ENCODE data around the gene IL33.

The IL33 gene

DNA sequence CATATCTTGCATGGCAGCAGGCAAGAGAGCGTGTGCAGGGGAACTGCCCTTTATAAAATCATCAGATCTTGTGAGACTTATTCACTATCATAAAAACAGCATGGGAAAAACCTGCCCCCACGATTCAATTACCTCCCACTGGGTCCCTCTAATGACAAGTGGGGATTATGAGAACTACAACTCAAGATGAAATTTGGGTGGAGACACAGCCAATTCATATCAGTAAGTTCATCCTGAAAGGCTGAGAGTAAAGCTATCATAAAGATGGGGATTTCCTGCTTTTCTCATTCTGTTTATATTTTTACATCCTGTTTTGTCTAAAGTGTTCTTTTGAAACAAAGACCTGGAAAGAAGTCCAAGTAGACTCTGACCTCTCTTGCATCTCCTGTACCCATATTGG lies 28.9 kb upstream of the IL33 start:
- in situ Hi-C loops (cut with MboI; ENCODE audit: low sequenced_read_pairs, unreplicated experiment), result no loop called here
- TF ChIP-seq CTCF (IDR thresholded peaks at IDR 0.05; ENCODE audit: borderline replicate concordance, control extremely low read depth, extremely low read depth, insufficient read depth, missing control alignments), result no peak
- DNase-seq (ENCODE audit: low spot score), result no peak

- in situ Hi-C loops (cut with MboI; ENCODE audit: low sequenced_read_pairs, unreplicated experiment), result no loop called here
- no peak for TF ChIP-seq CTCF (IDR thresholded peaks at IDR 0.05; ENCODE audit: borderline replicate concordance, control extremely low read depth, extremely low read depth, insufficient read depth, missing control alignments)
- no peak for DNase-seq (ENCODE audit: low spot score)
Observed at GRCh38 chr9:6187272-6187671, 28.3 kb upstream of the IL33 start.

DNA sequence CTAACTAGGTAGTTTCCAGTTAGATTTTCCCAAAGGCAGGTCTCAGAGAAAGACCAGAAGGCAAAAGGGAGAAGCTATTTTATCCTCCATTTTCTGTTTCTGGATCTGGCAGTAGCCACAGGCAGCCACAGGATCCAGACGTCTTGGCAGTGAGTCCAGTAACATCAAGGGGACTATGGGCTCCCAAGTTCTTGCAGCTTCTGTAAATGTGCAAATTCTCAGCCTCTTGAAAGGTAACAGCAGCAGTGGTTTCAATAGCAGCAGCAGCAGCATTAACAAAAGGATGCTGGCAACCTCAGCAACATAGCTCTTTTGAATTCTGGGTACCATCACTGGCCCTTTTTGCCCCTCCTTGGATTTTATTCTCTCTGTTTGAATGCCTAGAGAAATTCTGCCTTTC lies 27.1 kb upstream of the IL33 start:
- TF ChIP-seq CTCF (IDR thresholded peaks at IDR 0.05; ENCODE audit: borderline replicate concordance, control extremely low read depth, extremely low read depth, insufficient read depth, missing control alignments), result no peak
- DNase-seq (ENCODE audit: low spot score), result no peak
- in situ Hi-C loops (cut with MboI; ENCODE audit: low sequenced_read_pairs, unreplicated experiment), result no loop called here

GRCh38 chr9:6188906-6189305 lies 26.7 kb upstream of the IL33 start:
- TF ChIP-seq CTCF (IDR thresholded peaks at IDR 0.05; ENCODE audit: borderline replicate concordance, control extremely low read depth, extremely low read depth, insufficient read depth, missing control alignments), result no peak
- in situ Hi-C loops (cut with MboI; ENCODE audit: low sequenced_read_pairs, unreplicated experiment), result no loop called here
- no peak for DNase-seq (ENCODE audit: low spot score)

DNA sequence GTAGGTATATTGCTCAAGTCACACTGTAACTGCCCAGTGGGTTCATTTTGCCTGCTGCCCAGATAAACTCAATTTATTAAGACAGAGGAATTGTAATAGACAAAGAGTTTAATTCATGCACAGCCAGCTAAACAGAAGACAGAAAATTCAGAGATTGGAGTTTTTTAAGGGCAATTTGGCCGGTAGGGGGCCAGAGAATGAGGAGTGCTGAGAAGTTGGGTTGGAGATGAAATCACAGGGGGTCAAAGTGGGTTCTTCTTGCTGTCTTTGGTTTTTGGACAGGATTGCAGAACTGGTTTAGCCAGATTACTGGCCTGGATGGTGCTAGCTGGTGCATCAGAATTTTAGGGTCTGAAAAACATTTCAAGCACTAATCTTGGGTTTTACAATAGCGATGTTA lies 20.7 kb upstream of the IL33 start:
- in situ Hi-C loops (cut with MboI; ENCODE audit: low sequenced_read_pairs, unreplicated experiment), result no loop called here
- no peak for TF ChIP-seq CTCF (IDR thresholded peaks at IDR 0.05; ENCODE audit: borderline replicate concordance, control extremely low read depth, extremely low read depth, insufficient read depth, missing control alignments)
- DNase-seq (ENCODE audit: low spot score), result no peak

DNA sequence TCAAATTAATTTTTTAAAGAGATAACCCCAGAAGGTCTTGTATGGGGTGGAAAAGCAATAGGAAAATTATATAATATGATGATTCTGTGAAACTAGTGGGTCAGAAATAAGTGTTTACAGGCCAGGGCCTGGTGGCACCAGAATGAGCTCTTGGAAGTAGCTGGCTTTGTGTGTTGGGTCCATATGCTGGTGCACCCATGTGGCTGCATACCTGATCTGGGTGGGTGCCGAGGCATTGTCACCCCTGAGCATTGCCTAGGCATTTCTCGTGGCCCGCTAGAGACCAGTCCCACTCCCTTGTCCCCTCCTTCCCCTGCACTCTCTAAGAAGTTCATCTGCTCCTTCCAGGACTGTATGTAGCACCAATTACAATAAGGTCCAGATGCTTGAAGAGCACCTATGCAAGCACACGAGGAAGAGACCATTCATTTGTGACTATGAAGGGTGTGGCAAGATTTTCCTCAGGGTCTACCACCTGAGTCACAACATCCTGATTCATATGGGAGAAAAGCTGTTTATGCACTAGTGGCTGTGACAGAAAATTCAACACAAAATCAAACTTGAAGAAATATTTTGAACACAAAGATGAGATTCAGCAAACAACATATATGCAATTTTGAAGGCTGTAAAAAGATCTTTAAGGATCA lies 19.8 kb upstream of the IL33 start:
- no peak for TF ChIP-seq CTCF (IDR thresholded peaks at IDR 0.05; ENCODE audit: borderline replicate concordance, control extremely low read depth, extremely low read depth, insufficient read depth, missing control alignments)
- no peak for DNase-seq (ENCODE audit: low spot score)
- in situ Hi-C loops (cut with MboI; ENCODE audit: low sequenced_read_pairs, unreplicated experiment), result no loop called here

All from GM13976 (cell line).